Nephron progenitor cell (in vitro differentiated cells): ENCODE measurements around the gene IGFBP2.
A peak's percentile ranks its signal among the peaks of the same experiment; 100 is the strongest.

Source experiments
- DNase-seq: peaks from one replicate; pipeline ENCODE4 v3.0.0; 2021
- H3K27ac Mint-ChIP-seq: 2 replicates; pipeline ENCODE4 v1.8.0; 2021; ENCODE audit warnings: mild to moderate bottlenecking, moderate library complexity, mixed read lengths
- H3K27me3 Mint-ChIP-seq: 2 replicates; pipeline ENCODE4 v1.8.0; 2021; ENCODE audit warnings: mild to moderate bottlenecking, low read depth, mixed read lengths; ENCODE audit not compliant: poor library complexity
- H3K36me3 Mint-ChIP-seq: 2 replicates; pipeline ENCODE4 v1.8.0; 2021; ENCODE audit warnings: low read depth, mixed read lengths
- H3K4me1 Mint-ChIP-seq: 2 replicates; pipeline ENCODE4 v1.8.0; 2021; ENCODE audit warnings: mixed read lengths
- H3K4me3 Mint-ChIP-seq: 2 replicates; pipeline ENCODE4 v1.8.0; 2021; ENCODE audit warnings: mild to moderate bottlenecking, moderate library complexity, mixed read lengths
- H3K9me3 Mint-ChIP-seq: 2 replicates; pipeline ENCODE4 v1.8.0; 2021; ENCODE audit warnings: mild to moderate bottlenecking, moderate library complexity, mixed read lengths
- TF ChIP-seq, protein P1 (sequence below): fragments of 200-600 bp; sonication (generic); IDR thresholded peaks from 2 replicates; pipeline ENCODE4 v1.5.0; 2021; ENCODE audit warnings: antibody characterized with exemption

The IGFBP2 gene

GRCh38 chr2:216624251-216624650 is 9.0 kb upstream of the IGFBP2 start:
- peaks cover 8% of the 10 kb centered on the region for H3K27me3 Mint-ChIP-seq
- TF ChIP-seq, protein P1, sequence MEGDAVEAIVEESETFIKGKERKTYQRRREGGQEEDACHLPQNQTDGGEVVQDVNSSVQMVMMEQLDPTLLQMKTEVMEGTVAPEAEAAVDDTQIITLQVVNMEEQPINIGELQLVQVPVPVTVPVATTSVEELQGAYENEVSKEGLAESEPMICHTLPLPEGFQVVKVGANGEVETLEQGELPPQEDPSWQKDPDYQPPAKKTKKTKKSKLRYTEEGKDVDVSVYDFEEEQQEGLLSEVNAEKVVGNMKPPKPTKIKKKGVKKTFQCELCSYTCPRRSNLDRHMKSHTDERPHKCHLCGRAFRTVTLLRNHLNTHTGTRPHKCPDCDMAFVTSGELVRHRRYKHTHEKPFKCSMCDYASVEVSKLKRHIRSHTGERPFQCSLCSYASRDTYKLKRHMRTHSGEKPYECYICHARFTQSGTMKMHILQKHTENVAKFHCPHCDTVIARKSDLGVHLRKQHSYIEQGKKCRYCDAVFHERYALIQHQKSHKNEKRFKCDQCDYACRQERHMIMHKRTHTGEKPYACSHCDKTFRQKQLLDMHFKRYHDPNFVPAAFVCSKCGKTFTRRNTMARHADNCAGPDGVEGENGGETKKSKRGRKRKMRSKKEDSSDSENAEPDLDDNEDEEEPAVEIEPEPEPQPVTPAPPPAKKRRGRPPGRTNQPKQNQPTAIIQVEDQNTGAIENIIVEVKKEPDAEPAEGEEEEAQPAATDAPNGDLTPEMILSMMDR, result no peak
- peaks cover 16% of the 10 kb centered on the region for H3K9me3 Mint-ChIP-seq
- H3K27ac Mint-ChIP-seq, result no peak overlapping the region
- no peaks in the 10 kb centered on the region for H3K36me3 Mint-ChIP-seq
- H3K4me1 Mint-ChIP-seq, result peaks cover 56% of the 10 kb centered on the region
- DNase-seq, result no peak
- H3K4me3 Mint-ChIP-seq, result no peak overlapping the region

DNA sequence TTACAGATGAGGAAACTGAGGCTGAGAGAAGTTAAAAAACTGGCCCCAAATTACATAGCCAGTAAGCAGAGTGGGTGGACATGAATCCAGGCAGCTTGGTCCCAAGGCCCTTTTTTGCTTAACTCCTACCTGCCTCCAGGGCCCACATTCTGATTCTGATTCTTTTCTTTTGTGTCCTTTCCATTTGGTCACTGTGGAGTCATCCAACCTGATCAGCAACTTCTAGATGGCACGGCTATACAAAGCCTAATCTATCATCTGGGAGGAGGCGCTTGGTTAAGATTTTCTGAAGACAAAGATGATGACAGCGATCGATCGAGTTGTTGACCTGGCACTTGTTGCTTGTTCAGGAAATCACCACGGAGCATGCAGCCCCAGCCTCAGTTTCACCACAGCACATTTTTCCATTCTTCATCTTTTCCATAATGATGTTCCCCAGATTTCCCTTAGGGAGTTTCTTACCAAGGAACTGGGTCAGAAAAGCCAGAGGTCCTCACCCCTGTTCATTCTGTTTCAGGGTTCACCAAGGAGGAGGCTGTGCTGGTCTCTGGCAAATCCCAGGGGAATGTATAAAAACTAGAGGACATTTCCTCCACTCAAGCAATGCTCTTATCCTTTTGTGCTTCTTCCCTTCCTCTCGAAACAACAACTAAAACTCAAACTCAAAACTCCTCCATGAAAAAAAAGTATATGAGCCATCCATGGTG is 6.9 kb upstream of the IGFBP2 start:
- peaks cover 39% of the 10 kb centered on the region for H3K4me1 Mint-ChIP-seq
- no peak overlapping the region for H3K27ac Mint-ChIP-seq
- peaks cover 9% of the 10 kb centered on the region for H3K27me3 Mint-ChIP-seq
- no peak overlapping the region for H3K4me3 Mint-ChIP-seq
- H3K9me3 Mint-ChIP-seq, result peaks cover 16% of the 10 kb centered on the region
- no peak for DNase-seq
- no peaks in the 10 kb centered on the region for H3K36me3 Mint-ChIP-seq
- TF ChIP-seq, protein P1, result no peak

DNA sequence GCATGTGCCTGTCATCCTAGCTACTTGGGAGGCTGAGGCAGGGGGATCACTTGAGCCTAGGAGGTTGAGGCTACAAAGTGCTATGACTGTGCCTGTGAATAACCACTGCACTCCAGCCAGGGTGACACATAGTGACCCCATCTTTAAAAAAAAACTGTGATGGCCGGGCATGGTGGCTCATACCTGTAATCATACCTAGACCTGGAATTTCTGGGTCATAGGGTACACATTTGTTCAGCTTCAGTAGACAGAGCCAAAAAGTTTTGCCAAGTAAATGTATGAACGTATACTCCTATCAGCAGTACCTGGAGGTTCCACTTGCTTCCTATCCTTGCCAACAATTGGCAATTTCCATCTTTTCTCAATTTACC is 6.4 kb upstream of the IGFBP2 start:
- Mint-ChIP-seq H3K9me3 (peaks cover 16% of the 10 kb centered on the region), H3K27me3 (peaks cover 11% of the 10 kb centered on the region)

DNA sequence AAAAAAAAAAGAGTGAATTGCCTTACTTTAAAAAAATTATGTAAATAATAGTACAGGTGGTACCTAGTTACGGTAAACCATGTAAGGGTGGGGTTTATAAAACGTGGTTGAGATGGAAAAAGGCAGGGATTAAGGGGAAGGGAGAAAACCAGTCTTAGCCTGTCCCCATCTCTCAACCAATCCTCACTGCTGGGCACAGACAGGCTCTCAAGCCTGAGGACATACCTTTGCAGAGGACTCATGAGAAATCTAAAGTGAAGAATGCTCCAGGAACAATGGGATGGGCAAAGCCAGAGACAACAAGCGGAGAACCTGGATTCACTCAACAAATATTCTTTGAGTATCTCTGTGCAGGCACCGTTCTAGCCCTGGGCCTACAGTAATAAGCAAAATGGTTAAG is 3.4 kb upstream of the IGFBP2 start:
- Mint-ChIP-seq H3K9me3 (peaks cover 8% of the 10 kb centered on the region), H3K4me3 (no peak overlapping the region), H3K27ac (no peak overlapping the region), H3K4me1 (peaks cover 41% of the 10 kb centered on the region), H3K36me3 (no peaks in the 10 kb centered on the region), H3K27me3 (peaks cover 20% of the 10 kb centered on the region)
- TF ChIP-seq, protein P1, result no peak
- no peak for DNase-seq

More for the DNA sequence above, 6.4 kb upstream of the IGFBP2 start:
- Mint-ChIP-seq H3K36me3 (no peaks in the 10 kb centered on the region), H3K4me1 (peaks cover 39% of the 10 kb centered on the region), H3K27ac (no peak overlapping the region), H3K4me3 (no peak overlapping the region)
- TF ChIP-seq, protein P1, result no peak
- DNase-seq, result no peak

- Mint-ChIP-seq H3K27me3 (peaks cover 19% of the 10 kb centered on the region), H3K9me3 (peaks cover 8% of the 10 kb centered on the region), H3K4me1 (peaks cover 54% of the 10 kb centered on the region), H3K4me3 (peak overlapping the region; percentile 90), H3K27ac (no peak overlapping the region), H3K36me3 (peaks cover 4% of the 10 kb centered on the region)
- TF ChIP-seq, protein P1, result no peak
- DNase-seq, result peak; percentile 32
These were observed 771 bp upstream of the IGFBP2 start for GRCh38 chr2:216632346-216632951.
